ENCODE results near the gene SPECC1L.

DNA sequence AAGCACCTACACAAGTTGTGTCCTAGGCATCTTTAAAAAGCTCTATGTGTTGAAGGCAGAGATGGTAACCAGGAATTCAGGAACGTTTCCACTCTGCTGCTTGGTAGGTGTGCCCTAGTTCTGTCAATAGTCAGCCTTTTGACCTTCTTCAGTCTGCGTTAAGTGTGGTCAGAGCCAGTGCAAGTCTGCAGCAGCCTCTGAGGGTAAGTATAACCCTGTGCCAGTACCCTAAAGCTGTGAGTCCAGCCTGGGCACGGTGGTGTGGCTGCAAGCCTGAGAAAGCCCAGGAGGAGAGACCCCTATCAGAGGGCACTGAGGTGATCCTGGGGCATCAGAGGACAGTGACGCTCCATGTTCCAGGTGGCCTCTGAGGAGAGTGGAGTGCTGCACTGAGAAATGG is 80.0 kb downstream of the SPECC1L start:
- TF ChIP-seq CHD1 (IDR thresholded peaks at IDR 0.05; ENCODE audit: low read depth, low read length) (no peak), RAD21 (IDR thresholded peaks at IDR 0.05; ENCODE audit: insufficient read depth, low read depth, low read length) (no peak), HCFC1 (IDR thresholded peaks at IDR 0.05; ENCODE audit: low read length) (no peak), PAX8 (IDR thresholded peaks at IDR 0.05) (no peak), SP1 (IDR thresholded peaks at IDR 0.05; ENCODE audit: low read depth, low read length) (no peak), FOS (IDR thresholded peaks at IDR 0.05; ENCODE audit: borderline replicate concordance, extremely low read depth, insufficient read length) (no peak)
- TF ChIP-seq, protein P1, sequence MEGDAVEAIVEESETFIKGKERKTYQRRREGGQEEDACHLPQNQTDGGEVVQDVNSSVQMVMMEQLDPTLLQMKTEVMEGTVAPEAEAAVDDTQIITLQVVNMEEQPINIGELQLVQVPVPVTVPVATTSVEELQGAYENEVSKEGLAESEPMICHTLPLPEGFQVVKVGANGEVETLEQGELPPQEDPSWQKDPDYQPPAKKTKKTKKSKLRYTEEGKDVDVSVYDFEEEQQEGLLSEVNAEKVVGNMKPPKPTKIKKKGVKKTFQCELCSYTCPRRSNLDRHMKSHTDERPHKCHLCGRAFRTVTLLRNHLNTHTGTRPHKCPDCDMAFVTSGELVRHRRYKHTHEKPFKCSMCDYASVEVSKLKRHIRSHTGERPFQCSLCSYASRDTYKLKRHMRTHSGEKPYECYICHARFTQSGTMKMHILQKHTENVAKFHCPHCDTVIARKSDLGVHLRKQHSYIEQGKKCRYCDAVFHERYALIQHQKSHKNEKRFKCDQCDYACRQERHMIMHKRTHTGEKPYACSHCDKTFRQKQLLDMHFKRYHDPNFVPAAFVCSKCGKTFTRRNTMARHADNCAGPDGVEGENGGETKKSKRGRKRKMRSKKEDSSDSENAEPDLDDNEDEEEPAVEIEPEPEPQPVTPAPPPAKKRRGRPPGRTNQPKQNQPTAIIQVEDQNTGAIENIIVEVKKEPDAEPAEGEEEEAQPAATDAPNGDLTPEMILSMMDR (IDR thresholded peaks at IDR 0.05 in 2 of 3, conservative IDR thresholded peaks at IDR 0.05 in 1 of 3; ENCODE audit: control insufficient read depth in 2 of 3, extremely low read depth in 1 of 3, insufficient read depth in 1 of 3, low read depth in 3 of 3, low read length in 3 of 3) = no peak
- TF ChIP-seq, protein P2, sequence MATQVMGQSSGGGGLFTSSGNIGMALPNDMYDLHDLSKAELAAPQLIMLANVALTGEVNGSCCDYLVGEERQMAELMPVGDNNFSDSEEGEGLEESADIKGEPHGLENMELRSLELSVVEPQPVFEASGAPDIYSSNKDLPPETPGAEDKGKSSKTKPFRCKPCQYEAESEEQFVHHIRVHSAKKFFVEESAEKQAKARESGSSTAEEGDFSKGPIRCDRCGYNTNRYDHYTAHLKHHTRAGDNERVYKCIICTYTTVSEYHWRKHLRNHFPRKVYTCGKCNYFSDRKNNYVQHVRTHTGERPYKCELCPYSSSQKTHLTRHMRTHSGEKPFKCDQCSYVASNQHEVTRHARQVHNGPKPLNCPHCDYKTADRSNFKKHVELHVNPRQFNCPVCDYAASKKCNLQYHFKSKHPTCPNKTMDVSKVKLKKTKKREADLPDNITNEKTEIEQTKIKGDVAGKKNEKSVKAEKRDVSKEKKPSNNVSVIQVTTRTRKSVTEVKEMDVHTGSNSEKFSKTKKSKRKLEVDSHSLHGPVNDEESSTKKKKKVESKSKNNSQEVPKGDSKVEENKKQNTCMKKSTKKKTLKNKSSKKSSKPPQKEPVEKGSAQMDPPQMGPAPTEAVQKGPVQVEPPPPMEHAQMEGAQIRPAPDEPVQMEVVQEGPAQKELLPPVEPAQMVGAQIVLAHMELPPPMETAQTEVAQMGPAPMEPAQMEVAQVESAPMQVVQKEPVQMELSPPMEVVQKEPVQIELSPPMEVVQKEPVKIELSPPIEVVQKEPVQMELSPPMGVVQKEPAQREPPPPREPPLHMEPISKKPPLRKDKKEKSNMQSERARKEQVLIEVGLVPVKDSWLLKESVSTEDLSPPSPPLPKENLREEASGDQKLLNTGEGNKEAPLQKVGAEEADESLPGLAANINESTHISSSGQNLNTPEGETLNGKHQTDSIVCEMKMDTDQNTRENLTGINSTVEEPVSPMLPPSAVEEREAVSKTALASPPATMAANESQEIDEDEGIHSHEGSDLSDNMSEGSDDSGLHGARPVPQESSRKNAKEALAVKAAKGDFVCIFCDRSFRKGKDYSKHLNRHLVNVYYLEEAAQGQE (IDR thresholded peaks at IDR 0.05; ENCODE audit: low read depth, low read length) = no peak
